ENCODE data around the gene C17orf114.

The C17orf114 gene

GRCh38 chr17:4822835-4823234 is 20.7 kb upstream of the C17orf114 start:
- DNase-seq = no peak

- no peak for DNase-seq
Observed at GRCh38 chr17:4818276-4818675, 16.1 kb upstream of the C17orf114 start.

GRCh38 chr17:4816826-4817225 is 14.7 kb upstream of the C17orf114 start:
- DNase-seq = no peak

- no peak for DNase-seq
Observed at GRCh38 chr17:4815043-4815675, 13.0 kb upstream of the C17orf114 start.

GRCh38 chr17:4812690-4813089 is 10.6 kb upstream of the C17orf114 start:
- no peak for DNase-seq

- no peak for DNase-seq
Observed at GRCh38 chr17:4811471-4811870, 9.3 kb upstream of the C17orf114 start.

- no peak for DNase-seq
Observed at GRCh38 chr17:4810696-4811290, 8.7 kb upstream of the C17orf114 start.

- DNase-seq = no peak
Observed at GRCh38 chr17:4808378-4808767, 6.2 kb upstream of the C17orf114 start.

- DNase-seq = no peak
Observed at GRCh38 chr17:4807605-4808377, 5.7 kb upstream of the C17orf114 start.

- no peak for DNase-seq
Observed at GRCh38 chr17:4806777-4807604, 4.9 kb upstream of the C17orf114 start, which contains the start of gene PLD2. Gene PLD2 (plus strand): TSS chr17:4807152. CDS start chr17:4807773, 621 bp downstream.

- DNase-seq = no peak
Observed at GRCh38 chr17:4806456-4806776, 4.3 kb upstream of the C17orf114 start.

- no peak for DNase-seq
Observed at GRCh38 chr17:4800462-4801196, 1.5 kb downstream of the C17orf114 start.

- DNase-seq = no peak
Observed at GRCh38 chr17:4796552-4796920, 5.6 kb downstream of the C17orf114 start.

- DNase-seq = no peak
Observed at GRCh38 chr17:4795168-4795567, 7.0 kb downstream of the C17orf114 start.

GRCh38 chr17:4790705-4791088 is 11.4 kb downstream of the C17orf114 start:
- no peak for DNase-seq

GRCh38 chr17:4789951-4790704 is 12.0 kb downstream of the C17orf114 start:
- DNase-seq = peak; percentile 9

GRCh38 chr17:4789701-4789950 is 12.5 kb downstream of the C17orf114 start:
- no peak for DNase-seq

- DNase-seq = no peak
Observed at GRCh38 chr17:4788807-4789700, 13.1 kb downstream of the C17orf114 start, which contains the start of gene GLTPD2. Gene GLTPD2 (plus strand): TSS chr17:4788964. CDS start chr17:4789012, 48 bp downstream.

- DNase-seq = no peak
Observed at GRCh38 chr17:4788159-4788806, 13.8 kb downstream of the C17orf114 start.

- DNase-seq = no peak
Observed at GRCh38 chr17:4786516-4786915, 15.6 kb downstream of the C17orf114 start.

- DNase-seq = no peak
Observed at GRCh38 chr17:4786106-4786511, 16.0 kb downstream of the C17orf114 start, which contains the start of gene VMO1. Gene VMO1 (minus strand): TSS chr17:4786364. CDS start chr17:4786352, 12 bp downstream.
